ENCODE measurements around the gene ACVR1.

The ACVR1 gene

DNA sequence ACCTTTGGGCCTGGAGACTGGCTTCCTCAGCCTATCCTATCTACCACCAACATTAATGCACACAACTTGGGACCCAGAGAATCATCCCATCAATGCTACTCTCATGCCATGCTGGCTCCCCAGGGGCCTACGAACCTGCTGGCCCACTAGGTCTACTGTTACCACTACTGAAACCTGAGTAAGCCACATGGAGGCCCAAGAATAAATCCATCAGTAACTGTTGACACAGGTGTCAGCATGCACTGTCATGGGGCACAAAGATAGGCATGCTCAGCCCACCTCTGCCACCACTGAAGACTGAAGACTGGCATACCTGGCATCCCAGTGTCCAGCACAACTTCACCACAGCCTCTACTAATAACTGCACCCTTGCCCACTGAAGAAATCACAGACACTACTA, 176.3 kb downstream of the ACVR1 start:
- no peak for DNase-seq (ENCODE audit: low spot score)

DNA sequence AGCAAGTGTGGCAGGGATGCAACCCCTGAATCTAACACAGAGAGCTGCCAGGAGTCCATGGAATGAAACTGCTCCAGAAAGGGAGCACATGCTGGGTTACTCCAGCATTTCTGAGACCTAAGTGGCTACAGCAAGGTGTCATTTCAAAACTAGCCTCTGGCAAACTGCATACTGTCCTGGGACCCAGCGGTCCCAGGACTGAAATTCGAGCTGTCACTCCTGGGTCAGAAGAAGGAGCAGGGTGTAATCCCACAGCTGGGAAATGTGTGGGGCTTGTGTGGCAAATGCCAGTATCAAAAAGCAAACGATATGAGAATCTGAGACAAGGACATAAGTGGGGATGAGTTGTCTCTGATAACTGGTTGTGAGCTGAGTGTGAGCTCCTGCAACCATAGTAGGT, 177.1 kb downstream of the ACVR1 start:
- DNase-seq (ENCODE audit: low spot score): no peak

DNA sequence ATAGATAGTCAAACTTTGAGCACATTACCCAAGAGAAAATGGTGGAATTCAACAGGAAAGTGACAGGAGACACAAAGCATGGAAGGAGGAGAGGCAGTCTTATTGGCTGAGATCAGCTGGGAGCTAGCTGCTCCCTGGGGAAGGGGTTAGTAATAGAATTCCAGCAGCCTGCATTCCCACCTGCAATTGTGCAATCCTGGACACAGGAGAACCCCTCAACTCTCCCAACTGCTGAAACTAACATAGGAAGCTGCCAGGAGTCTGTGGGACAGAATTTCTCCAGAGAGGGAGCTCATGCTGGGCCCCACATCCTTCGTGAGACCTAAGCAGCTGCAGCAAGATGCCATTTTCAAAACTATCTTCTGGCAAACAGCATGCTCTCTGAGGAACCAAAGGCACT, 177.7 kb downstream of the ACVR1 start:
- DNase-seq (ENCODE audit: low spot score): no peak

DNA sequence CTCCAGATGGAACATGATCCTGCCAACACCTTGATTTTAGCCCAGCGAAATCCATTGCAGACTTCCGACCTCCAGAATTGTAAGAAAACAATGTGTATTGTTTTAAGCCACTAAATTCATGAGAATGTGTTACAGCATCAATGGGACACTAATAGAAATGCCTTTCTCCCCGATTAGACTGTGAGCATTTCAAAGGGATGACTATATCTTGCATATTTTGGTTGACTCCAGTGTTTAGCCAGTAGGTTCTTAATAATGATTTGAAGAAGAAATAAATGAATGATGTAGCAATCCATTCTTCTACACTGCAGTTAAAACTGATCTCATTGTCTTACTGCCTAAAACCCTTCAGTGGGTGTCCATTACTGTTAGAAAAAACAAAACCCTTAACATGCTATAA, 180.1 kb downstream of the ACVR1 start:
- no peak for DNase-seq (ENCODE audit: low spot score)

DNA sequence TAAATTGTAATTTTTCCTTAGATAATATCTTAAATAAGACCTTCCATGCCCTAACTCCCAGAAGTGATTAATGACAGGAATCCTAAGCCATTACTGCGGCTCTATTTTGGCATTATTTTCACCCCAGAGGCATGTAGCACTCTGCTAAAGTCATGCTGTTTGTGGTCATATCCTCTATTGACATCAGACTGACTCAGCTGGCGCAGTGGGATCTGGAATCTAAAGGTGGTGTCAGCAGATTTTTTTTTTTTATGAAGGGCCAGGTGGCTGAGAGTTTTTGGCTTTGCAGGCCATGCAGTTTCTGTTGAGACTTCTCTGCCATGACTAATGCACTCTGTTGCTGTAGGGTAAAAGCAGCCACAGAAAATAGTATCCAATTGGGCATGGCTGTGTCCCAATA, 183.4 kb downstream of the ACVR1 start:
- no peak for DNase-seq (ENCODE audit: low spot score)

DNA sequence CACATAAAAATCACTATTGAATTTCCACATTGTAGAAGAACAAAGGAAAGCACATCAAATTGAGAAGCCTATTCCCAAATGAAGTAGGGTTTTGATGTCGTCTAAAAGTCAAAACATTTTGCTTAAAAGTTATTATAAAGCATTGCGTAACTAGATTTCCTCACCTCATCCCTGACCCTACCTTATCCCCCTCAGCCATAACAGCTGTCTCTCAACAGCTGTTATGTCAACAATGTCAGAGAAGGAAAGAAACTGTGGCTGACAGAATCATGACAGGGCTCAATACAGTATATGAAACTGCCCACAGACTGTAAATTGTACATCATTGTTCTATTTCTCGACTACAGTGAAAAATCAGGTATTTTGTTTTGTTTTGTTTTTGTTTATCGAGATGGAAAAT, 184.4 kb downstream of the ACVR1 start:
- DNase-seq (ENCODE audit: low spot score): no peak

DNA sequence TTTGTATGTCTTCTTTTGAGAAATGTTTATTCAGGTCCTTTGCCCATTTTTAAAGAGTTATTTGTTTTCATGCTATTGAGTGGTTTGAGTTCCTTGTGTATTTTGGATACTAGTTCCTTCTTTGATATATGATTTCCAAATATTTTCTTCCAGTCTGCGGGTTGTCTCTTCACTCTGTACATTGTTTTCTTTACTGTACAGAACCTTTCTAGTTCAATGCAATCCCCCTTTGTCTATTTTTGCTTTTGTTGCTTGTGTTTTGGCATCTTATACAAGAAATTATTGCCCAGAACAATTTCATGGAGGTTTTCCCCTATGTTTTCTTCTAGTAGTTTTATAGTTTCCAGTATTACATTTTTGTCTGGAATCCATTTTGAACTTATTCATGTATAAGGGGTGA, 185.0 kb downstream of the ACVR1 start:
- DNase-seq (ENCODE audit: low spot score): no peak
